Liver (tissue), 3 donors: ENCODE measurements around the gene GLT1D1.

ENCODE experiments used
- ATF3 ChIP-seq: IDR thresholded peaks from 2 replicates; pipeline ENCODE4 v1.6.1; 2016; ENCODE audit warnings: antibody characterized with exemption
- CTCF ChIP-seq: fragments of 150-350 bp; IDR thresholded peaks from 2 replicates; pipeline ENCODE4 v1.5.1; 2017; ENCODE audit warnings: improper control_type of control experiment, low read depth, low read length; ENCODE audit not compliant: missing input control
- EGR1 ChIP-seq, 2 donors: IDR thresholded peaks; 2 replicates each; pipeline ENCODE4 v1.6.1; 2016 to 2018; ENCODE audit warnings: antibody characterized with exemption in 2 of 2, low read depth in 2 of 2
- HNF4A ChIP-seq, 2 donors: conservative IDR thresholded peaks; 2 replicates each; pipeline ENCODE4 v1.6.1; 2016; ENCODE audit warnings: antibody characterized with exemption in 2 of 2, mild to moderate bottlenecking in 2 of 2
- JUND ChIP-seq, 2 donors: IDR thresholded peaks; 2 replicates each; pipeline ENCODE4 v1.6.1; 2016; ENCODE audit warnings: antibody characterized with exemption in 2 of 2
- RAD21 ChIP-seq, 2 donors: IDR thresholded peaks; 2 replicates each; pipeline ENCODE4 v1.6.1; 2016; ENCODE audit warnings: antibody characterized with exemption in 2 of 2, mild to moderate bottlenecking in 2 of 2
- RXRA ChIP-seq, 2 donors: IDR thresholded peaks; 2 replicates each; pipeline ENCODE4 v1.6.1; 2017 to 2018; ENCODE audit warnings: antibody characterized with exemption in 2 of 2, mild to moderate bottlenecking in 1 of 2
- TAF1 ChIP-seq: conservative IDR thresholded peaks from 2 replicates; pipeline ENCODE4 v1.6.1; 2016; ENCODE audit warnings: antibody characterized with exemption, mild to moderate bottlenecking
- YY1 ChIP-seq: IDR thresholded peaks from 2 replicates; pipeline ENCODE4 v1.6.1; 2016; ENCODE audit warnings: antibody characterized with exemption, mild to moderate bottlenecking
- TF ChIP-seq, protein P1 (sequence below): IDR thresholded peaks from 2 replicates; pipeline ENCODE4 v1.6.1; 2016; ENCODE audit warnings: antibody characterized with exemption, mild to moderate bottlenecking
- TF ChIP-seq, protein P2 (sequence below): IDR thresholded peaks from 2 replicates; pipeline ENCODE4 v1.6.1; 2016; ENCODE audit warnings: antibody characterized with exemption
- donor health status: healthy.
- donor health status: healthy.

DNA sequence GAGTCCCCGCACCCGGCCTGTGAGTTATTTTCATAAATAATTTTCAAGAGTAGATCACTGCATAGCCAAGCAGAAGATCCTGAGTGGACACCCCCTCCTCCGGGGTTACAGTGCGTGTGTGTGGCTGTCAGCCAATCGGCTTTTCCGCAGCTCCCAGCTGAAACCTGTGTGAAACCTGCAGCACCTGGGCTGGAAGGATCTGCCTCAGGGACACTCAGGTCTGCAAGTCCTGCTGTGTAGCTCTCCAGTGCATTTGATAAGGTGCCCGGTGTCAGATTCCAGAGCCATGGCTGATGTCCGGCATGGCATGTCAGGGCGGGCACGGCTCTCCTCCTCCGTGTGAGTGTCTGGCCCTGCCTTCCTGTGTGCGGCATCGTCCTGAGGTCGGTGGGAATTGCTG is 124.8 kb downstream of the GLT1D1 start:
- no peak for TF ChIP-seq CTCF
- TF ChIP-seq EGR1 (IDR thresholded peaks at IDR 0.05; ENCODE audit: low read depth in 2 of 2) = no peak
- TF ChIP-seq, protein P1, sequence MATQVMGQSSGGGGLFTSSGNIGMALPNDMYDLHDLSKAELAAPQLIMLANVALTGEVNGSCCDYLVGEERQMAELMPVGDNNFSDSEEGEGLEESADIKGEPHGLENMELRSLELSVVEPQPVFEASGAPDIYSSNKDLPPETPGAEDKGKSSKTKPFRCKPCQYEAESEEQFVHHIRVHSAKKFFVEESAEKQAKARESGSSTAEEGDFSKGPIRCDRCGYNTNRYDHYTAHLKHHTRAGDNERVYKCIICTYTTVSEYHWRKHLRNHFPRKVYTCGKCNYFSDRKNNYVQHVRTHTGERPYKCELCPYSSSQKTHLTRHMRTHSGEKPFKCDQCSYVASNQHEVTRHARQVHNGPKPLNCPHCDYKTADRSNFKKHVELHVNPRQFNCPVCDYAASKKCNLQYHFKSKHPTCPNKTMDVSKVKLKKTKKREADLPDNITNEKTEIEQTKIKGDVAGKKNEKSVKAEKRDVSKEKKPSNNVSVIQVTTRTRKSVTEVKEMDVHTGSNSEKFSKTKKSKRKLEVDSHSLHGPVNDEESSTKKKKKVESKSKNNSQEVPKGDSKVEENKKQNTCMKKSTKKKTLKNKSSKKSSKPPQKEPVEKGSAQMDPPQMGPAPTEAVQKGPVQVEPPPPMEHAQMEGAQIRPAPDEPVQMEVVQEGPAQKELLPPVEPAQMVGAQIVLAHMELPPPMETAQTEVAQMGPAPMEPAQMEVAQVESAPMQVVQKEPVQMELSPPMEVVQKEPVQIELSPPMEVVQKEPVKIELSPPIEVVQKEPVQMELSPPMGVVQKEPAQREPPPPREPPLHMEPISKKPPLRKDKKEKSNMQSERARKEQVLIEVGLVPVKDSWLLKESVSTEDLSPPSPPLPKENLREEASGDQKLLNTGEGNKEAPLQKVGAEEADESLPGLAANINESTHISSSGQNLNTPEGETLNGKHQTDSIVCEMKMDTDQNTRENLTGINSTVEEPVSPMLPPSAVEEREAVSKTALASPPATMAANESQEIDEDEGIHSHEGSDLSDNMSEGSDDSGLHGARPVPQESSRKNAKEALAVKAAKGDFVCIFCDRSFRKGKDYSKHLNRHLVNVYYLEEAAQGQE = no peak
- TF ChIP-seq JUND (IDR thresholded peaks at IDR 0.05) = no peak
- no peak for TF ChIP-seq RXRA (IDR thresholded peaks at IDR 0.05)
- TF ChIP-seq TAF1 = no peak
- no peak for TF ChIP-seq RAD21 (IDR thresholded peaks at IDR 0.05)
- TF ChIP-seq HNF4A (conservative IDR thresholded peaks at IDR 0.05) = no peak
- no peak for TF ChIP-seq ATF3
- TF ChIP-seq YY1 = no peak
- TF ChIP-seq, protein P2, sequence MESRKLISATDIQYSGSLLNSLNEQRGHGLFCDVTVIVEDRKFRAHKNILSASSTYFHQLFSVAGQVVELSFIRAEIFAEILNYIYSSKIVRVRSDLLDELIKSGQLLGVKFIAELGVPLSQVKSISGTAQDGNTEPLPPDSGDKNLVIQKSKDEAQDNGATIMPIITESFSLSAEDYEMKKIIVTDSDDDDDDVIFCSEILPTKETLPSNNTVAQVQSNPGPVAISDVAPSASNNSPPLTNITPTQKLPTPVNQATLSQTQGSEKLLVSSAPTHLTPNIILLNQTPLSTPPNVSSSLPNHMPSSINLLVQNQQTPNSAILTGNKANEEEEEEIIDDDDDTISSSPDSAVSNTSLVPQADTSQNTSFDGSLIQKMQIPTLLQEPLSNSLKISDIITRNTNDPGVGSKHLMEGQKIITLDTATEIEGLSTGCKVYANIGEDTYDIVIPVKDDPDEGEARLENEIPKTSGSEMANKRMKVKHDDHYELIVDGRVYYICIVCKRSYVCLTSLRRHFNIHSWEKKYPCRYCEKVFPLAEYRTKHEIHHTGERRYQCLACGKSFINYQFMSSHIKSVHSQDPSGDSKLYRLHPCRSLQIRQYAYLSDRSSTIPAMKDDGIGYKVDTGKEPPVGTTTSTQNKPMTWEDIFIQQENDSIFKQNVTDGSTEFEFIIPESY = no peak
